Stimulated activated CD4-positive, alpha-beta T cell treated with anti-CD3 and anti-CD28 coated beads, Interleukin-15, amount 100 ng/mL, for 24 hours (primary cell): ENCODE data around the gene CD160.
"Not testable (repeated sequence)": the region's sequence is repeated elsewhere in the genome, so short reads cannot be mapped to it uniquely, and the experiment has no call there.

Experiments used
- DNase-seq: peaks from one replicate; pipeline ENCODE4 v3.0.0-alpha.2; 2020

The CD160 gene

GRCh38 chr1:145710291-145711027 lies 8.8 kb upstream of the CD160 start:
- no peak for DNase-seq

DNA sequence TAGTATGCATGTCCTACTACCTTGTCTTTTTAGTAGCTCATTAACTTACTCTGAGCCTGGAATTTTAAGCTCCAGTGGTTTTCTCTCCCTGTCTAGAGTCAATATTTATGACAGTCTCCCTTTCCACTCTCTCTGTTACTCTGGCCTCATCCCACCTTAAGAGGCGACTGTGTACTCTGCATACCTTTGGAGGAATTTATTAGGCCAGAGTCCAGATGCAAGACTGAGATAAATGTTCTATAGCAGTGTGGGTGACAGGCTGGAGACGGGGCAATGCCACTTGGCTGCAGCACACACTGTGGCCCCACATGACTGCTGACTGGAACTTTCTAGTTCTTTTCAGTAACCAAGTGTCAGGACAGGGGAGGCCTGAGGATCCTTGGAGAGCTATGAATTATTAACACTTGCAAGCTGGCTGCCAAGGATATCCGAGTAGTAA lies 8.1 kb upstream of the CD160 start:
- no peak for DNase-seq

GRCh38 chr1:145714524-145715111 lies 4.7 kb upstream of the CD160 start:
- no peak for DNase-seq

- DNase-seq = no peak
Measured at GRCh38 chr1:145716641-145717345, 2.5 kb upstream of the CD160 start.

- no peak for DNase-seq
Measured at GRCh38 chr1:145717833-145718232, 1.5 kb upstream of the CD160 start.

GRCh38 chr1:145718465-145718864 lies 834 bp upstream of the CD160 start:
- not testable (repeated sequence) for DNase-seq

DNA sequence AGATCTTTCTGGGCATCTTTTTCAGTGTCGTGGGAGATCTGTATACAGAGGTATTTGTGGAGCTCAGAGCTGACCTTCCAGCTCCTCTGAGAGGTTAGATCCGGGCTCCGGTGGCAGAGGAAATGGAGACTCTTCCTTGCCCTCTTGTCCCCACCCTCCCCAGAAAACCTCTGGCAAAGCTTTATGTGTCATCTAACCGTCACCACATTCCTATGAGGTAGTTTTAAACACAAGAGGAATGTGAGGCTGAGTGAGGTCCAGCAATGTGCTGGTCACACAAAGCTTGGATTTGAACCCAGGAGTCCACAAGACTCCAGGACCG lies 1.2 kb downstream of the CD160 start:
- no peak for DNase-seq

DNA sequence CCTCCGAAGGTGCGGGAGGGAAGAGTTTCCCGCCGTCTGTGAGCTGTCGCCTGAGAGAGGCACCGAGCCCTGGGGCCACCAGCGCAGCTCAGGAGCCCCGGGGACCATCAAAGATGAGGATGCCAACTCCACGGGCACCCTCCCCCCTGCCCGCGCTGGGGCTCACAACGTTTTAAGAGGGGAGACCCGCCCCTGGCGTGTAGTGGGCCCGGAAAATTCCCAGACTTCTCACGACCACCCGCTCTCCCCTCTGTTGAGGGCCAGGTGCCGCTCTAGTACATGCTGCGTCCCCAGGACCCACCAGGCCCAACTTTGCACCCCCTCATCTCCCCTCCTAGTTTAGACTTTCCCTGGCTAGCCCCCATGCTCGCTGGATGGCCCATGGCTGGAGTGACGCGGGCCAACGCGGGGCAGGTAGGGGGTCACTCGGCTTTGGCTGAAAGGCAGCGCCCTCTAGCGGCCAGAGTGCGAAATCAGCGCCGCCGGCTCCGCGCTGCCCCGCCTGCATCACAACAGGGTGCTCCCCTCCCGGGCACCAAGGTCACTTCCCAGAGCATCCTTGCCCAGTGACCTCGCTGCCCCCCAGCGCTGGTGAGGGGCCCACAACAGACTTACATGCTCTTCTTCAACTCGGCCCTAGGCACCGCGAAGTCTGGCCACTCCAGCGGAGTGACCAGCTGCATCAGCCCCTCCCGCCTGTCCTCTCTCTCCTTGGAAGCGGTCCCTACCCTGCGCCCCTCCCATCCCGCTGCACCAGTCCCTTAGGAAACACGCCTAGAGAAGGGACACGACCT lies 1.8 kb downstream of the CD160 start:
- peak; percentile 78 for DNase-seq

- DNase-seq = not testable (repeated sequence)
Measured at GRCh38 chr1:145726193-145726592, 6.9 kb downstream of the CD160 start.

GRCh38 chr1:145729196-145729595 lies 9.9 kb downstream of the CD160 start:
- DNase-seq = no peak

- DNase-seq = no peak
Measured at GRCh38 chr1:145729666-145730436, 10.6 kb downstream of the CD160 start.

GRCh38 chr1:145730467-145730866 lies 11.2 kb downstream of the CD160 start:
- DNase-seq = no peak

- no peak for DNase-seq
Measured at GRCh38 chr1:145730900-145731299, 11.6 kb downstream of the CD160 start.

- no peak for DNase-seq
Measured at GRCh38 chr1:145736191-145736590, 16.9 kb downstream of the CD160 start.

DNA sequence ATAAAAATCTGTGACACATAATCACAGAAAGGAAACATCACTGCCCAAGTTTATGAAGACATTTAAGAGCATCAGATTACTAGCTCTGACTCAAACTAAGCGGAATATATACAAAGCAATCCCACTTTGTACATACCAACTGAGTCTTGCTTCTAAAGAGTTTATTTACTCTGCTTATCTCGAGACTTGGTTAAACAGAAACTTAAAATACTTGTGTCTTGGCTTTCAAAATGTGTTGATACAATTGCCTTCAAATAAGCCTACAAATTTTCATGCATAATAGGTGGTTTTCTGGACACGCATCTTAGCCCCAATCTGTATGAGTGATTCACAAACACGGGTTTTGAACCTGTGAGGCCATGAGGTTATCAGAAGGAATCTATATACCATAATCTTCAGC lies 21.0 kb downstream of the CD160 start:
- no peak for DNase-seq

DNA sequence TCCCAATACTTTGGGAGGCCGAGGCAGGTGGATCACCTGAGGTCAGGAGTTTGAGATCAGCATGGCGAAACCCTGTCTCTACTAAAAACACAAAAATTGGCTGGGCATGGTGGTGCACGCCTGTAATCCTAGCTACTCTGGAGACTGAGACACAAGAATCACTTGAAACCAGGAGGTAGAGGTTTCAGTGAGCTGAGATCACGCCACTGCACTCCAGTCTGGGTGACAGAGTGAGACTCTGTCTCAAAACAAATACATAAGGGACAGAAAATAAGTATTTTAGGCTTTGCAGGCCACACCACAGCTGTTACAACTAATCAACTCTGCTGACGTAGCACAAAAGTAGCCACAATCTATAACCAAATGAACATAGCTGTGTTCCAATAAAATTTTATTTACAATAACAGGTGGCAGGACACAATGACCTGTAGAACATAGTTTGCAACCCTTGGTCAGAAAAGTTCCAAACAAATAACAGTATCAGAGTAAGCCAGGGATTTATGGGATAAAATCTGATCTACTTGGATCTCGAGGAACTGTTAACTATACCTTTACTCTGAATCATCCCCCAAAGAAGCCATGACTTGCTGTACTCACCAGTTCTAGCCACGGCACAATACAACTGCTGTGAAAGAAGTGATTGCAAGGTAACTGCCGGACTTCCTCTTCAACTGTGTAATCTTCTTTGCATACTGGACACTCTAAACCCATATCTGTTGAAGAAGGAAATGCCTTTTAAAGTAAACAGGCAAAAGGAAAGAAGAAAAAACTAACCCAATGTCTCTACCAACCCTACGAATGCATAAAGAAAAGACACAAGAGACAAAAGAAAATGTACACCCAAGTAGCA lies 28.3 kb downstream of the CD160 start:
- no peak for DNase-seq

- DNase-seq = no peak
Measured at GRCh38 chr1:145750426-145750825, 31.1 kb downstream of the CD160 start.

GRCh38 chr1:145751491-145752037 lies 32.3 kb downstream of the CD160 start:
- DNase-seq = no peak

DNA sequence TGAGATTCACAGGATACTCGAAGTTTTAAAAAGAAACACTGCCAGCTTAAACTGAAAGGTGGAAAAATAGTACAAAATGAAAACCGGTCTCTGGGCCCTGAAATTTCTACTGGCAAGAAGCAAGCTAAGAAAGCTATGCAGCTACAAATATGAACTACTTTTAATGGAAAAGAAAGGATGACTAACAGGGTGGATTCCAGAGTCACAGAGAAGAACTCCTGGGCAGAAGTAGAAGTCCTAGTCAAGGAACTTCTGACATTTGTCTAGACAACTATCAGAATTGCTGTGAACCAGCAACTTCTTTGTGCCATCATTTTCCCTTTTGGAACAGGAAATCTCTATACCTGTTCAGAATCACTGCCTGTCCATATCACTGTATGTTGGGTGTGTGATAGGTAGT lies 38.1 kb downstream of the CD160 start:
- no peak for DNase-seq

GRCh38 chr1:145758116-145758515 lies 38.8 kb downstream of the CD160 start:
- no peak for DNase-seq

DNA sequence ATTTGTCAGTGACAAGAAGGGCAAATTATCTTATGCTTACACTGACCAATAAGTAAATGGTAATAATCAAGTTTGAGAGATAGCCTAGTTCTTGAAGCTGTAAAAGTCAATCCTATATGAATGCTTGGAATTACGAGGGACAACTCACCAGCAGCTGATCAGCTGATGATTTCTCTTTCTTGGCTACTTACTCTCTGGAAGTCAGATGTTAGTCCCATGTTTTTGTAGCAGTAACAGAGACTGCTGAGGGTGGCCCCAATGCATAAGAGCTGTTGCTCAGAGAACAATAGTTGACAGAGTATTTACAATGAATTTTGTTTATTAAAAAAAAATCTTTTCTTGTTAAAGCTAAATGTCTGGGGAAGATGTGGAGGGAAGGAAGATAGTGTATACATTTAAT lies 39.3 kb downstream of the CD160 start:
- no peak for DNase-seq
